Trophoblast cell (in vitro differentiated cells and primary cell): ENCODE data around the gene CHST11.
A peak's percentile ranks its signal among the peaks of the same experiment; 100 is the strongest.

Experiments used
- DNase-seq, 2 donors: peaks; one replicate each; pipeline ENCODE4 v3.0.0-alpha.2; 2016
- H2AFZ ChIP-seq: 2 replicates; pipeline ENCODE4 v1.6.1; 2013; ENCODE audit warnings: low read length, moderate library complexity, mild to moderate bottlenecking; ENCODE audit not compliant: insufficient read depth, poor library complexity
- H2AK5ac ChIP-seq: 2 replicates; pipeline ENCODE4 v1.6.1; 2013; ENCODE audit warnings: mild to moderate bottlenecking, low read length
- H2BK120ac ChIP-seq: 2 replicates; pipeline ENCODE4 v1.6.1; 2013; ENCODE audit warnings: low read length, mild to moderate bottlenecking, moderate library complexity; ENCODE audit not compliant: insufficient read depth, poor library complexity
- H2BK12ac ChIP-seq: 2 replicates; pipeline ENCODE4 v1.6.1; 2013; ENCODE audit warnings: mild to moderate bottlenecking, low read length, moderate library complexity
- H2BK5ac ChIP-seq: 2 replicates; pipeline ENCODE4 v1.6.1; 2013; ENCODE audit warnings: low read length, low read depth, moderate library complexity, mild to moderate bottlenecking; ENCODE audit not compliant: poor library complexity
- H3K14ac ChIP-seq: 2 replicates; pipeline ENCODE4 v1.6.1; 2013; ENCODE audit warnings: mild to moderate bottlenecking, low read length
- H3K18ac ChIP-seq: 2 replicates; pipeline ENCODE4 v1.6.1; 2013; ENCODE audit warnings: mild to moderate bottlenecking, low read length
- H3K23ac ChIP-seq: 2 replicates; pipeline ENCODE4 v1.6.1; 2013; ENCODE audit warnings: low read length
- H3K27ac ChIP-seq: 2 replicates; pipeline ENCODE4 v1.5.1; 2013; ENCODE audit warnings: low read depth, mild to moderate bottlenecking, inconsistent platforms, low read length, moderate library complexity
- H3K27me3 ChIP-seq: 2 replicates; pipeline ENCODE4 v1.6.1; 2013; ENCODE audit warnings: inconsistent platforms, mild to moderate bottlenecking, low read length, moderate library complexity; ENCODE audit not compliant: insufficient read depth
- H3K36me3 ChIP-seq, 2 experiments: 1 replicate in 1 of 2; 2 replicates in 1 of 2; pipeline ENCODE4 v1.6.1; 2013; ENCODE audit warnings: low read length in 2 of 2, mild to moderate bottlenecking in 2 of 2, moderate library complexity in 1 of 2; ENCODE audit not compliant: insufficient read depth in 2 of 2, control insufficient read depth in 1 of 2
- H3K4ac ChIP-seq: 2 replicates; pipeline ENCODE4 v1.6.1; 2013; ENCODE audit warnings: low read depth, mild to moderate bottlenecking, low read length, moderate library complexity
- H3K4me1 ChIP-seq, 2 experiments: 1 replicate in 1 of 2; 2 replicates in 1 of 2; pipeline ENCODE4 v1.6.1; 2013; ENCODE audit warnings: low read length in 2 of 2, mild to moderate bottlenecking in 2 of 2, moderate library complexity in 1 of 2; ENCODE audit not compliant: insufficient read depth in 2 of 2, control insufficient read depth in 1 of 2
- H3K4me2 ChIP-seq: 2 replicates; pipeline ENCODE4 v1.6.1; 2013; ENCODE audit warnings: inconsistent platforms, mild to moderate bottlenecking, low read length, moderate library complexity
- H3K4me3 ChIP-seq: 2 replicates; pipeline ENCODE4 v1.5.1; 2013; ENCODE audit warnings: mild to moderate bottlenecking, low read depth, low read length, inconsistent platforms
- H3K79me1 ChIP-seq: one replicate; pipeline ENCODE4 v1.6.1; 2013; ENCODE audit warnings: low read length
- H3K79me2 ChIP-seq: 2 replicates; pipeline ENCODE4 v1.6.1; 2013; ENCODE audit warnings: low read length, mild to moderate bottlenecking; ENCODE audit not compliant: control insufficient read depth, insufficient read depth, poor library complexity
- H3K9ac ChIP-seq: 2 replicates; pipeline ENCODE4 v1.6.1; 2013; ENCODE audit warnings: mild to moderate bottlenecking, low read length
- H3K9me3 ChIP-seq: 2 replicates; pipeline ENCODE4 v1.6.1; 2013; ENCODE audit warnings: low read depth, mild to moderate bottlenecking, control low read depth, inconsistent platforms, low read length; ENCODE audit not compliant: insufficient read depth
- H4K12ac ChIP-seq: 2 replicates; pipeline ENCODE4 v1.6.1; 2013; ENCODE audit warnings: low read depth, mild to moderate bottlenecking, low read length, moderate library complexity
- H4K8ac ChIP-seq: 2 replicates; pipeline ENCODE4 v1.6.1; 2013; ENCODE audit warnings: low read depth, mild to moderate bottlenecking, low read length, moderate library complexity
- H4K91ac ChIP-seq: one replicate; pipeline ENCODE4 v1.6.1; 2013; ENCODE audit warnings: low read depth, mild to moderate bottlenecking, low read length, moderate library complexity
- WGBS: extraction: QIAGEN DNeasy Blood & Tissue Kit; methylation state at CpG from one replicate; pipeline ENCODE4 v1.1.7; 2013; ENCODE audit warnings: missing lambda C conversion rate; ENCODE audit not compliant: insufficient read length, insufficient coverage; ENCODE audit errors: extremely low coverage; 5-methylcytosine and 5-hydroxymethylcytosine counted together

Gene CHST11

GRCh38 chr12:104460973-104461698, 4.4 kb downstream of the CHST11 start:
- WGBS = no CpG with 5 or more reads among the region's 5 CpGs
- no peak overlapping the region for H4K12ac ChIP-seq
- H3K79me1 ChIP-seq = peaks cover 20% of the 10 kb centered on the region
- no peak overlapping the region for H2AK5ac ChIP-seq
- no peak overlapping the region for H3K23ac ChIP-seq
- no peak overlapping the region for H3K9ac ChIP-seq
- no peaks in the 10 kb centered on the region for H3K27me3 ChIP-seq
- peaks cover 7 to 15% of the 10 kb centered on the region in 2 experiments for H3K4me1 ChIP-seq
- no peak overlapping the region for H4K8ac ChIP-seq
- H3K4me3 ChIP-seq = no peak overlapping the region
- no peak overlapping the region for H2BK12ac ChIP-seq
- H2AFZ ChIP-seq = no peak overlapping the region
- no peak for DNase-seq
- H3K36me3 ChIP-seq = no peaks in the 10 kb centered on the region
- H2BK120ac ChIP-seq = no peak overlapping the region
- H4K91ac ChIP-seq = no peak overlapping the region
- H3K27ac ChIP-seq = no peak overlapping the region
- no peak overlapping the region for H3K4me2 ChIP-seq
- H2BK5ac ChIP-seq = no peak overlapping the region
- no peaks in the 10 kb centered on the region for H3K9me3 ChIP-seq
- no peak overlapping the region for H3K14ac ChIP-seq
- no peak overlapping the region for H3K18ac ChIP-seq
- peaks cover 17% of the 10 kb centered on the region for H3K79me2 ChIP-seq
- no peak overlapping the region for H3K4ac ChIP-seq

- no peak overlapping the region for H3K9ac ChIP-seq
- no CpG with 5 or more reads among the region's 1 CpG for WGBS
- H3K4me1 ChIP-seq = peaks cover 7 to 15% of the 10 kb centered on the region in 2 experiments
- no peak overlapping the region for H3K27ac ChIP-seq
- H2AK5ac ChIP-seq = no peak overlapping the region
- no peak overlapping the region for H4K12ac ChIP-seq
- H3K79me2 ChIP-seq = peaks cover 14% of the 10 kb centered on the region
- H3K14ac ChIP-seq = no peak overlapping the region
- no peak overlapping the region for H2AFZ ChIP-seq
- no peak overlapping the region for H3K4me2 ChIP-seq
- no peaks in the 10 kb centered on the region for H3K9me3 ChIP-seq
- no peak overlapping the region for H2BK5ac ChIP-seq
- no peak overlapping the region for H3K4me3 ChIP-seq
- DNase-seq = no peak
- H3K36me3 ChIP-seq = no peaks in the 10 kb centered on the region
- no peak overlapping the region for H4K91ac ChIP-seq
- no peaks in the 10 kb centered on the region for H3K27me3 ChIP-seq
- no peak overlapping the region for H3K4ac ChIP-seq
- H3K79me1 ChIP-seq = peaks cover 15% of the 10 kb centered on the region
- no peak overlapping the region for H3K18ac ChIP-seq
- no peak overlapping the region for H4K8ac ChIP-seq
- no peak overlapping the region for H2BK120ac ChIP-seq
- H2BK12ac ChIP-seq = no peak overlapping the region
- H3K23ac ChIP-seq = no peak overlapping the region
These were observed 5.6 kb downstream of the CHST11 start for GRCh38 chr12:104462325-104462724.

- H3K9ac ChIP-seq = no peak overlapping the region
- H2BK12ac ChIP-seq = no peak overlapping the region
- H3K4me1 ChIP-seq = peaks cover 7 to 15% of the 10 kb centered on the region in 2 experiments
- H4K8ac ChIP-seq = no peak overlapping the region
- H2BK5ac ChIP-seq = no peak overlapping the region
- peak in 1 of 2 donors; percentile 14 for DNase-seq
- no peak overlapping the region for H2BK120ac ChIP-seq
- no peak overlapping the region for H3K27ac ChIP-seq
- H3K4me3 ChIP-seq = no peak overlapping the region
- no peak overlapping the region for H3K23ac ChIP-seq
- H3K4ac ChIP-seq = no peak overlapping the region
- H3K4me2 ChIP-seq = no peak overlapping the region
- H2AK5ac ChIP-seq = no peak overlapping the region
- H3K79me1 ChIP-seq = peaks cover 9% of the 10 kb centered on the region
- no peak overlapping the region for H2AFZ ChIP-seq
- WGBS = no CpG with 5 or more reads among the region's 1 CpG
- H3K79me2 ChIP-seq = peaks cover 9% of the 10 kb centered on the region
- H4K91ac ChIP-seq = no peak overlapping the region
- H3K27me3 ChIP-seq = no peaks in the 10 kb centered on the region
- H3K36me3 ChIP-seq = no peaks in the 10 kb centered on the region
- no peaks in the 10 kb centered on the region for H3K9me3 ChIP-seq
- H3K18ac ChIP-seq = no peak overlapping the region
- no peak overlapping the region for H3K14ac ChIP-seq
- no peak overlapping the region for H4K12ac ChIP-seq
These were observed 6.2 kb downstream of the CHST11 start for GRCh38 chr12:104462931-104463339.

GRCh38 chr12:104463368-104463767, 6.6 kb downstream of the CHST11 start:
- no peak overlapping the region for H4K8ac ChIP-seq
- H3K4me1 ChIP-seq = peaks cover 7 to 15% of the 10 kb centered on the region in 2 experiments
- H3K4ac ChIP-seq = no peak overlapping the region
- H3K79me2 ChIP-seq = peaks cover 6% of the 10 kb centered on the region
- no peak overlapping the region for H2BK12ac ChIP-seq
- no peak overlapping the region for H3K4me2 ChIP-seq
- no CpG with 5 or more reads among the region's 1 CpG for WGBS
- no peak overlapping the region for H3K14ac ChIP-seq
- H3K27ac ChIP-seq = no peak overlapping the region
- H3K9me3 ChIP-seq = no peaks in the 10 kb centered on the region
- no peak overlapping the region for H2BK120ac ChIP-seq
- no peak overlapping the region for H3K4me3 ChIP-seq
- H3K23ac ChIP-seq = no peak overlapping the region
- no peak overlapping the region for H2BK5ac ChIP-seq
- no peak for DNase-seq
- H4K12ac ChIP-seq = no peak overlapping the region
- H4K91ac ChIP-seq = no peak overlapping the region
- no peak overlapping the region for H3K9ac ChIP-seq
- no peak overlapping the region for H2AK5ac ChIP-seq
- no peak overlapping the region for H2AFZ ChIP-seq
- no peak overlapping the region for H3K18ac ChIP-seq
- H3K36me3 ChIP-seq = no peaks in the 10 kb centered on the region
- peaks cover 4% of the 10 kb centered on the region for H3K79me1 ChIP-seq
- H3K27me3 ChIP-seq = no peaks in the 10 kb centered on the region
